Neural progenitor cell (in vitro differentiated cells): ENCODE data around the gene LY6G6F.

Source experiments
- CTCF ChIP-seq: fragments of 200-600 bp; sonication (generic); IDR thresholded peaks from 2 replicates; pipeline ENCODE4 v1.5.1; 2017; ENCODE audit warnings: antibody characterized with exemption, mild to moderate bottlenecking
- EZH2 ChIP-seq: fragments of 200-600 bp; sonication (generic); IDR thresholded peaks from 2 replicates; pipeline ENCODE4 v1.6.1; 2017; ENCODE audit warnings: antibody characterized with exemption, mild to moderate bottlenecking, moderate library complexity

GRCh38 chr6:31739639-31740396, 33.2 kb downstream of the LY6G6F start, which contains the start of gene MSH5:
- TF ChIP-seq CTCF (no peak), EZH2 (no peak)
